Measurements from ENCODE around the gene PC.

DNA sequence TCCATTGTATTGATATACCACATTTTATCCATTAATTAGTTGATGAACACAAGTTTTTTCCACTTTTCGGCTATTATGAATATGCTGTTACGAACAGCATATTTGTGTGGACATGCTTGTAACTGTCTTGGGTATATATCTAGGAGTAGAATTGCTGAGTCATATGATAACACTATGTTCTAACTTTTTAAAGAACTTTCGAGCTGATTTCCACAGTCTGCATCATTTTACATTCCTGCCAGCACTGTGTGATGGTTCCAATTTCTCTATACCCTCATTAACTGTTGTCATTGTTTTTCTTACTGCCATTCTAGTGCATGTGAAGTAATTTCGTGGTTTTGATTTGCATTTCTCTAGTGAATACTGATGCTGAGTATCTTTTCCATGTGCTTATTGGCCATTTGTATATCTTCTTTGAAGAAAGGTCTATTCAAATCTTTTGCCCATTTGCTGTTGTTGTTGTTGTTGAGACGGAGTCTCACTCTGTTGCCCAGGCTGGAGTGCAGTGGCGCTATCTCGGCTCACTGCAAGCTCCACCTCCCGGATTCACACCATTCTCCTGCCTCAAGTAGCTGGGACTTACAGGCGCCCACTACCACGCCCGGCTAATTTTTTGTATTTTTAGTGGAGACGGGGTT is 122.3 kb downstream of the PC start:
- TF ChIP-seq, protein P1, sequence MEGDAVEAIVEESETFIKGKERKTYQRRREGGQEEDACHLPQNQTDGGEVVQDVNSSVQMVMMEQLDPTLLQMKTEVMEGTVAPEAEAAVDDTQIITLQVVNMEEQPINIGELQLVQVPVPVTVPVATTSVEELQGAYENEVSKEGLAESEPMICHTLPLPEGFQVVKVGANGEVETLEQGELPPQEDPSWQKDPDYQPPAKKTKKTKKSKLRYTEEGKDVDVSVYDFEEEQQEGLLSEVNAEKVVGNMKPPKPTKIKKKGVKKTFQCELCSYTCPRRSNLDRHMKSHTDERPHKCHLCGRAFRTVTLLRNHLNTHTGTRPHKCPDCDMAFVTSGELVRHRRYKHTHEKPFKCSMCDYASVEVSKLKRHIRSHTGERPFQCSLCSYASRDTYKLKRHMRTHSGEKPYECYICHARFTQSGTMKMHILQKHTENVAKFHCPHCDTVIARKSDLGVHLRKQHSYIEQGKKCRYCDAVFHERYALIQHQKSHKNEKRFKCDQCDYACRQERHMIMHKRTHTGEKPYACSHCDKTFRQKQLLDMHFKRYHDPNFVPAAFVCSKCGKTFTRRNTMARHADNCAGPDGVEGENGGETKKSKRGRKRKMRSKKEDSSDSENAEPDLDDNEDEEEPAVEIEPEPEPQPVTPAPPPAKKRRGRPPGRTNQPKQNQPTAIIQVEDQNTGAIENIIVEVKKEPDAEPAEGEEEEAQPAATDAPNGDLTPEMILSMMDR (IDR thresholded peaks at IDR 0.05), result no peak
- no peak for TF ChIP-seq POLR2A (IDR thresholded peaks at IDR 0.05)
